Transverse colon (tissue), 4 donors: ENCODE data around the gene ATP5ME. TPM values are rescaled to one million over a fixed set of nuclear protein-coding genes. Genes with fewer than 3 reads are reported as not detected.

ENCODE experiments used
- DNase-seq: peaks from one replicate; pipeline ENCODE4 v3.0.0-alpha.2; 2019
- H3K27ac ChIP-seq, 4 donors: fragments of 200-600 bp; sonication (generic); 2 replicates each; pipeline ENCODE4 v1.5.1; 2016 to 2018; ENCODE audit warnings: inconsistent platforms in 4 of 4
- H3K27me3 ChIP-seq: fragments of 200-600 bp; sonication (generic); 2 replicates; pipeline ENCODE4 v1.5.1; 2017; ENCODE audit warnings: inconsistent platforms
- H3K36me3 ChIP-seq, 4 donors: fragments of 200-600 bp; sonication (generic); 2 replicates each; pipeline ENCODE4 v1.5.1; 2017 to 2019; ENCODE audit warnings: inconsistent platforms in 4 of 4
- H3K4me1 ChIP-seq, 4 donors: fragments of 200-600 bp; sonication (generic); 2 replicates each; pipeline ENCODE4 v1.5.1; 2017 to 2020; ENCODE audit warnings: inconsistent platforms in 4 of 4
- H3K4me3 ChIP-seq, 4 donors: fragments of 200-600 bp; sonication (generic); 1 replicate in 1 of 4; 2 replicates in 3 of 4; pipeline versions ENCODE4 v1.5.1 to v1.6.1; 2017 to 2019; ENCODE audit warnings: inconsistent platforms in 4 of 4
- H3K9me3 ChIP-seq, 2 donors: fragments of 200-600 bp; sonication (generic); 2 replicates each; pipeline ENCODE4 v1.5.1; 2017 to 2019; ENCODE audit warnings: inconsistent platforms in 2 of 2
- CTCF ChIP-seq, 5 experiments: fragments of 200-600 bp in 3 of 5; fragments of 450-650 bp in 2 of 5; sonication (generic) in 3 of 5; IDR thresholded peaks; 1 replicate in 2 of 5; 2 replicates in 3 of 5; pipeline ENCODE4 v1.5.1; 2016 to 2017; ENCODE audit warnings: antibody characterized with exemption in 5 of 5, inconsistent platforms in 3 of 5, mild to moderate bottlenecking in 2 of 5, moderate library complexity in 1 of 5
- EP300 ChIP-seq: sonication (generic); formaldehyde crosslinking; IDR thresholded peaks from one replicate; pipeline ENCODE4 v1.6.1; 2017; ENCODE audit warnings: antibody characterized with exemption, low read depth
- POLR2A ChIP-seq: fragments of 450-650 bp; IDR thresholded peaks from one replicate; pipeline ENCODE4 v1.6.1; 2016; ENCODE audit warnings: antibody characterized with exemption, mild to moderate bottlenecking, moderate library complexity
- POLR2AphosphoS5 ChIP-seq, 3 donors: sonication (generic); formaldehyde crosslinking; IDR thresholded peaks; one replicate each; pipeline ENCODE4 v1.6.1; 2016; ENCODE audit warnings: antibody characterized with exemption in 3 of 3
- WGBS, 2 donors: methylation state at CpG; one replicate each; pipeline ENCODE4 v1.1.5; 2018; ENCODE audit warnings: low coverage in 1 of 2; 5-methylcytosine and 5-hydroxymethylcytosine counted together
- in situ Hi-C, 4 donors: fragments of 200-750 bp; cut with MboI; loops; one replicate each; pipeline versions ENCODE4 v1.15.0 to v1.15.1; 2017; ENCODE audit warnings: low sequenced_read_pairs in 3 of 4, low pct_ligation_motif_present in 1 of 4, low pct_unique_long_range_greater_than_20kb in 1 of 4
- intact Hi-C: fragments of 100-400 bp; cut with DNase I; formaldehyde crosslinking; loops from one replicate; pipeline ENCODE4 v1.15.1; 2023; ENCODE audit warnings: low total_unique reads
- total RNA-seq, 4 donors: library from RNA; depleted of rRNA; stranded (reverse); fragments of >200 nt; gene quantifications; one replicate each; pipeline ENCODE4 v1.1.0, GENCODE V29; 2016

The ATP5ME gene
- total RNA-seq, 4 donors from 2014 or later = 52.0 to 152 (median 148) TPM; not detected in 1

GRCh38 chr4:681736-682451, 7.8 kb upstream of the ATP5ME start:
- 33% methylated on average over 28 of the region's 58 CpGs; no CpG with 5 or more reads in 1 of the 2 donors for WGBS, 2 donors
- peak; percentile 90 for DNase-seq
- TF ChIP-seq POLR2AphosphoS5 (IDR thresholded peaks at IDR 0.05) (peak in 1 of 3 donors; percentile 33), CTCF (IDR thresholded peaks at IDR 0.05) (no peak)
- intact Hi-C loops (no loop called here), in situ Hi-C loops (no loop called here)
- Histone ChIP-seq H3K4me1 (peaks cover 6 to 54% (median 46%) of the 10 kb centered on the region in 4 donors), H3K4me3 (peak overlapping the region in 3 of 4 donors; percentile 9 to 32 (median 24)), H3K27ac (peak overlapping the region in 3 of 4 donors; percentile 26 to 48 (median 35)), H3K27me3 (no peaks in the 10 kb centered on the region), H3K9me3 (no peaks in the 10 kb centered on the region), H3K36me3 (no peaks in the 10 kb centered on the region)

DNA sequence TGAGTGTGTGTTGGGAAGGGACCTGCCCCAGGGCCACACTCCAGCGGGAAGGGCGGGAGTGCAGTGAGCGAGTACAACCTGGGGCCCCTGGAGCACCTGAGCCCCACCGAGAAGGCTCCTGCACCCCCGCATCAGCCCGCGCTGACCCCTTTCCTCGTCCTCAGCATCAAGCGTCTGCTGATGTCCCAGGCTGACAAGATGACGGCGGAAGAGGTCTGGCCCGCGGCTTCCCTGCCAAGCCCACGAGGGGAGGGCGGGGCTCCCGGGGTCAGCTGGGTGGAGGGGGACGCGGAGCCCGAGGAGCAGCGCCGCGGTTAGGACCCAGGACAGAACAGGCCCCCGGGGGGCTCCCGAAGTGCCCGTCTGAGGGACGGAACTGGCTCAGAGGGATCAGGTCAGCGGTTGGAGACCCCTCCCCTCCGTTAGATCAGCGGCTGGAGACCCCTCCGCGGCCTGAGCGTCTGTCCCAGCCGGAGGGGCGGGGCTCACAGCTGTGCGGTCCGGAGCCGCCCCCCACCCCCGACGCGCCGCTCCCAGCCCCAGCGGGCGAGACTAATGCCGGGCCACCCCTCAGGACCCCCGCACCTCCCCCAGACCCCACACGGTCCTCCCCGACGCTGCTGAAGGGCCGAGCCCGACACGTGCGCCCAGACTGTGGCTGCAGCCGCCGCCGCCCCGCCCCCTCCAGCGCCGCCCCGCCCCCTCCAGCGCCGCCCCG, 7.0 kb upstream of the ATP5ME start:
- H3K36me3 ChIP-seq = no peaks in the 10 kb centered on the region
- DNase-seq = peak; percentile 83
- in situ Hi-C loops = no loop called here
- no peaks in the 10 kb centered on the region for H3K27me3 ChIP-seq
- no peaks in the 10 kb centered on the region for H3K9me3 ChIP-seq
- intact Hi-C loops = no loop called here
- peaks cover 3 to 49% (median 42%) of the 10 kb centered on the region in 4 donors for H3K4me1 ChIP-seq
- TF ChIP-seq EP300 = no peak
- no peak for TF ChIP-seq CTCF (IDR thresholded peaks at IDR 0.05)
- peak; percentile 10 for TF ChIP-seq POLR2A
- peak in 1 of 3 donors; percentile 22 for TF ChIP-seq POLR2AphosphoS5 (IDR thresholded peaks at IDR 0.05)
- peak overlapping the region; percentile 8 to 69 (median 29) for H3K27ac ChIP-seq
- H3K4me3 ChIP-seq = peak overlapping the region; percentile 20 to 51 (median 44)
- WGBS, 2 donors = 2 to 20% methylated on average over 4 to 18 of the region's 62 CpGs

DNA sequence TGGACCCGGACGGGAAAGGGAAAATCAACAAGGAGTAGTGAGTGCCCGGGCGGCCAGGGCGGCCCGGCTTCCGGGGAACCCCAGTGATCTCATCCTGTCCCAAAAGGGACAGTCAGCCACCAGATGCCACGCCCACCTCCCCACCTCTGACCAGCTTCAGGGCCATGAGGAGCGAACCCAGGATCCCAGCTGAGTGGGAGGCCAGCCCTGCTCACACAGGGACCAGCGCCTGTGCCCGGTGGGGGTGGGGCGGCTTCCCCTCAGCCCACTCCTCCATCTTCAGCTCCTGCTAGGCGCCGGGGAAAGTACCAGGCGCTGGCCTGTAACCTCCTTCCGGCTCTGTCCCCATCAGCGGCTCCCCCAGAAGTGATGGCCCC, 6.5 kb upstream of the ATP5ME start:
- H3K27me3 ChIP-seq = no peaks in the 10 kb centered on the region
- no peak for TF ChIP-seq EP300
- TF ChIP-seq CTCF (IDR thresholded peaks at IDR 0.05) = no peak
- TF ChIP-seq POLR2A = no peak
- TF ChIP-seq POLR2AphosphoS5 (IDR thresholded peaks at IDR 0.05) = no peak
- 51 to 69% methylated on average over 9 to 17 of the region's 17 CpGs for WGBS, 2 donors
- DNase-seq = peak; percentile 55
- in situ Hi-C loops = no loop called here
- intact Hi-C loops = no loop called here
- peak overlapping the region in 2 of 4 donors; percentile 39 to 51 for H3K4me3 ChIP-seq
- H3K27ac ChIP-seq = peak overlapping the region; percentile 8 to 69 (median 29)
- H3K36me3 ChIP-seq = no peaks in the 10 kb centered on the region
- peaks cover 3 to 50% (median 43%) of the 10 kb centered on the region in 4 donors for H3K4me1 ChIP-seq
- no peaks in the 10 kb centered on the region for H3K9me3 ChIP-seq

GRCh38 chr4:680091-680490, 6.0 kb upstream of the ATP5ME start:
- TF ChIP-seq POLR2A = no peak
- TF ChIP-seq CTCF (IDR thresholded peaks at IDR 0.05) = no peak
- no peak for TF ChIP-seq EP300
- TF ChIP-seq POLR2AphosphoS5 (IDR thresholded peaks at IDR 0.05) = no peak
- H3K9me3 ChIP-seq = no peaks in the 10 kb centered on the region
- peaks cover 8 to 54% (median 48%) of the 10 kb centered on the region in 4 donors for H3K4me1 ChIP-seq
- DNase-seq = no peak
- intact Hi-C loops = no loop called here
- H3K36me3 ChIP-seq = no peaks in the 10 kb centered on the region
- 79% methylated on average over 9 of the region's 9 CpGs; no CpG with 5 or more reads in 1 of the 2 donors for WGBS, 2 donors
- no peak overlapping the region for H3K4me3 ChIP-seq
- H3K27ac ChIP-seq = peak overlapping the region in 1 of 4 donors; percentile 69
- in situ Hi-C loops = no loop called here
- H3K27me3 ChIP-seq = no peaks in the 10 kb centered on the region
